HG02970 (cell line): ENCODE data around the gene PCDHB12.
"Not testable (repeated sequence)": the region's sequence is repeated elsewhere in the genome, so short reads cannot be mapped to it uniquely, and the experiment has no call there.

Experiments
- ATAC-seq: cut with Tn5 transposase; IDR thresholded peaks from one replicate; pipeline ENCODE4 v1.9.1; 2021; ENCODE audit warnings: mild to moderate bottlenecking, moderate library complexity, moderate number of reproducible peaks; ENCODE audit not compliant: unreplicated experiment, low FRiP score

Gene PCDHB12

GRCh38 chr5:141201646-141202045 lies 6.9 kb upstream of the PCDHB12 start:
- ATAC-seq, result not testable (repeated sequence)

- not testable (repeated sequence) for ATAC-seq
These were observed 1.8 kb downstream of the PCDHB12 start for GRCh38 chr5:141210281-141210680.

- ATAC-seq, result not testable (repeated sequence)
These were observed 2.3 kb downstream of the PCDHB12 start for GRCh38 chr5:141210849-141211248.

GRCh38 chr5:141213656-141214339 lies 5.3 kb downstream of the PCDHB12 start, which contains the start of gene PCDHB13:
Gene PCDHB13 (plus strand): TSS chr5:141213919. CDS start chr5:141214124, 205 bp downstream.
- ATAC-seq, result not testable (repeated sequence)

GRCh38 chr5:141214583-141214982 lies 6.1 kb downstream of the PCDHB12 start:
- not testable (repeated sequence) for ATAC-seq

- not testable (repeated sequence) for ATAC-seq
These were observed 7.0 kb downstream of the PCDHB12 start for GRCh38 chr5:141215504-141215903.

GRCh38 chr5:141216035-141216434 lies 7.5 kb downstream of the PCDHB12 start:
- ATAC-seq, result not testable (repeated sequence)

- ATAC-seq, result no peak
These were observed 14.7 kb downstream of the PCDHB12 start, which contains the start of gene PCDHB14 for GRCh38 chr5:141223112-141223783. Gene PCDHB14 (plus strand): TSS chr5:141223343. CDS start chr5:141223506, 163 bp downstream.

GRCh38 chr5:141224844-141225243 lies 16.3 kb downstream of the PCDHB12 start:
- ATAC-seq, result not testable (repeated sequence)

- ATAC-seq, result not testable (repeated sequence)
These were observed 16.9 kb downstream of the PCDHB12 start for GRCh38 chr5:141225421-141225820.

GRCh38 chr5:141234109-141234667 lies 25.7 kb downstream of the PCDHB12 start:
- ATAC-seq, result no peak

GRCh38 chr5:141235922-141236321 lies 27.4 kb downstream of the PCDHB12 start:
- not testable (repeated sequence) for ATAC-seq

GRCh38 chr5:141236516-141237313 lies 28.2 kb downstream of the PCDHB12 start:
- ATAC-seq, result no peak

- no peak for ATAC-seq
These were observed 33.0 kb downstream of the PCDHB12 start for GRCh38 chr5:141241496-141241895.

GRCh38 chr5:141245250-141245717 lies 36.8 kb downstream of the PCDHB12 start, which contains the start of gene PCDHB15:
Gene PCDHB15 (plus strand): TSS chr5:141245395. CDS start chr5:141245579, 184 bp downstream.
- no peak for ATAC-seq

- ATAC-seq, result not testable (repeated sequence)
These were observed 38.5 kb downstream of the PCDHB12 start for GRCh38 chr5:141246971-141247370.

- ATAC-seq, result not testable (repeated sequence)
These were observed 38.9 kb downstream of the PCDHB12 start for GRCh38 chr5:141247434-141247833.

GRCh38 chr5:141250576-141250975 lies 42.1 kb downstream of the PCDHB12 start:
- no peak for ATAC-seq

- ATAC-seq, result no peak
These were observed 49.9 kb downstream of the PCDHB12 start for GRCh38 chr5:141258464-141258863.

GRCh38 chr5:141258948-141259347 lies 50.4 kb downstream of the PCDHB12 start:
- ATAC-seq, result no peak
